ENCODE results near the gene IL6R. TPM values are rescaled to one million over a fixed set of nuclear protein-coding genes. Genes with fewer than 3 reads are reported as not detected.

IL6R gene
- 10.2 and 12.3 TPM in 2 replicates for total RNA-seq

GRCh38 chr1:154404984-154405746 is at the start of gene IL6R:
Gene IL6R (plus strand): TSS chr1:154405343. CDS start chr1:154405630, 287 bp downstream.

GRCh38 chr1:154502066-154502743 is 97.1 kb downstream of the IL6R start, which contains the start of the genes SHE and TDRD10:
Gene SHE (minus strand): TSS chr1:154502412. CDS start chr1:154502026, 386 bp downstream.
Gene TDRD10 (plus strand): TSS chr1:154502219. CDS start chr1:154506904, 4,685 bp downstream.

Other genes with a start within 250 kb of the IL6R start
- gene TPM3, start 213.2 kb upstream of the IL6R start, total RNA-seq: 1,072 and 1,222 TPM in 2 replicates
- gene CFAP141, start 199.0 kb upstream of the IL6R start, total RNA-seq: not detected in 2 replicates
- 147 and 155 TPM in 2 replicates for gene UBAP2L, start 184.4 kb upstream of the IL6R start, total RNA-seq
- 102 and 116 TPM in 2 replicates for gene HAX1, start 132.7 kb upstream of the IL6R start, total RNA-seq
- 0.13 TPM in 1 of 2 replicates, not detected in the other for gene AQP10, start 84.2 kb upstream of the IL6R start, total RNA-seq
- gene ATP8B2, start 79.8 kb upstream of the IL6R start, total RNA-seq: 70.7 and 97.6 TPM in 2 replicates
- gene TDRD10, start 96.9 kb downstream of the IL6R start, total RNA-seq: 2.9 and 4.0 TPM in 2 replicates
- gene SHE, start 97.1 kb downstream of the IL6R start, total RNA-seq: 77.0 and 88.4 TPM in 2 replicates
- 42.9 and 47.1 TPM in 2 replicates for gene UBE2Q1, start 153.3 kb downstream of the IL6R start, total RNA-seq
- gene CHRNB2, start 162.4 kb downstream of the IL6R start, total RNA-seq: under 0.01 and 0.13 TPM in 2 replicates
- 141 and 148 TPM in 2 replicates for gene ADAR, start 202.8 kb downstream of the IL6R start, total RNA-seq

Measured in thoracic aorta endothelial cell (primary cell).